ENCODE results near the gene SLC25A25. TPM values are rescaled to one million over a fixed set of nuclear protein-coding genes. Genes with fewer than 3 reads are reported as not detected.

The SLC25A25 gene
- total and polyA plus RNA-seq, 2 of the 8 experiments (the other 6 are each of a cell fraction or from before 2014, with no cell fraction given) = 6.5 to 18.5 TPM

DNA sequence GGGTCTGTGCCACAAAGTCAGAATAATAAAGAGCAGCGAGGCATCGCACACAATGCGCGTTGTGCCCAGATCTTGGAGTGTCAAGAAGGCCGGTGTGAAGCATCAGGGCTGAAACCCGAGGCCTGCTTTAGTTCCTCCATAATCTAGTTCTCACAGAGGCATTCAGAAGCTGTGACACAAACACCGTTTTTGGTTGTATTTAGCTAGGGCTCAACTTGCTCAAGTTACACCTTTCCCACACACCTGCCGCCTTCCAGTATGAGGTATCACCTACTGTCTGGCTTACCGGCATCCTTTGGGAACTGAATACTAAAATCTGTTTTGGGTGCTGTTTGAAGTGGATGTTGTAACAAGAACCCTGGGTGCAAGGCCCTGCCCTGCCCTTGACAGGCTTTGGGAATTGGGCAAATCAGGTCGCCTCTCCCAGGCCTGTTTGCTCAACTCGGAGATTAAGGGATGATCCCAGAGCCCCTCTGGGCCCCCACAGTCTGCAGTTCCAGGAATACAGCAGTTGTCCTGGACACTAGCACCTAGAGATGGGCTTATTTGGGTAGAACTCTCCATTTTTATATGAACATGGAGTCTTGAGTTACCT, 27.0 kb downstream of the SLC25A25 start (continued):
- TF ChIP-seq HDAC2 (IDR thresholded peaks at IDR 0.05; ENCODE audit: borderline replicate concordance in 1 of 2, low read depth in 2 of 2, low read length in 2 of 2) (no peak), POLR2A (IDR thresholded peaks at IDR 0.05; ENCODE audit: control extremely low read depth in 1 of 2, low read depth in 2 of 2, low read length in 2 of 2) (no peak), TAF7 (optimal IDR thresholded peaks at IDR 0.05; ENCODE audit: borderline replicate concordance, low read depth, low read length) (no peak), KDM5A (IDR thresholded peaks at IDR 0.05; ENCODE audit: low read length) (no peak)
- TF ChIP-seq, protein P1, sequence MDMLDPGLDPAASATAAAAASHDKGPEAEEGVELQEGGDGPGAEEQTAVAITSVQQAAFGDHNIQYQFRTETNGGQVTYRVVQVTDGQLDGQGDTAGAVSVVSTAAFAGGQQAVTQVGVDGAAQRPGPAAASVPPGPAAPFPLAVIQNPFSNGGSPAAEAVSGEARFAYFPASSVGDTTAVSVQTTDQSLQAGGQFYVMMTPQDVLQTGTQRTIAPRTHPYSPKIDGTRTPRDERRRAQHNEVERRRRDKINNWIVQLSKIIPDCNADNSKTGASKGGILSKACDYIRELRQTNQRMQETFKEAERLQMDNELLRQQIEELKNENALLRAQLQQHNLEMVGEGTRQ (IDR thresholded peaks at IDR 0.05; ENCODE audit: low read length) = no peak
